Hepatocyte (in vitro differentiated cells): ENCODE results near the gene PLCG1.

ENCODE experiments used
- EZH2 ChIP-seq: fragments of 200-600 bp; sonication (generic); IDR thresholded peaks from 2 replicates; pipeline ENCODE4 v1.6.1; 2016; ENCODE audit warnings: antibody characterized with exemption, mild to moderate bottlenecking, borderline replicate concordance
- EZH2phosphoT487 ChIP-seq: fragments of 200-600 bp; sonication (generic); IDR thresholded peaks from one replicate; pipeline ENCODE4 v1.6.1; 2018; ENCODE audit warnings: antibody characterized with exemption, mild to moderate bottlenecking, low read depth, moderate library complexity; ENCODE audit not compliant: unreplicated experiment, severe bottlenecking
- TF ChIP-seq, protein P1 (sequence below): fragments of 200-600 bp; sonication (generic); IDR thresholded peaks from 2 replicates; pipeline ENCODE4 v1.5.1; 2016; ENCODE audit warnings: antibody characterized with exemption, mild to moderate bottlenecking; ENCODE audit not compliant: poor library complexity

DNA sequence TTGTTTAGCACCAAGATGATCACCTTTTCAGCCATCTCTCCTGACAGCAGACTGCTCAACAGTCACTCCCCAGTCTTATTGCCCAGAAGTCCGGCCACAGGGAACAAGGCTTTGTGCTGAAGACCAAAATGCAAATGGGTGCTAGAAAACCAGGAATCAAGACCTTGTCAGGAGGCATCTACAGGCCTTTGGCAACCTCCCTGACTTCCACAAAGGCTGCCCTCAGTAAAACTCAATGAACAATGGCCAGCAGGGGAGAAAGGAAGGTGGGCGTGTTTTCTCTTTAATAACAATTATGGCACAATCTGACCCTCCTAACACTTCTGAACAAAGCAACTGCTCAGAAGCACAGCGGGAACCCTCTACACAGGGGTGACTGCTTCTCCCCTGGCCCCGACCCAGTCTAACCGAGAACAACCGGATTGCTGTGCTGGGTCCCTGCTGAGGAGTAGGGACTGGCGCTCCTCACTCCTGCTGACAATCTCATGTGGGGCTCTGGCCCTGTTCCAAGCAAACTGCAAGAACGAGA lies 41.6 kb downstream of the PLCG1 start:
- TF ChIP-seq, protein P1, sequence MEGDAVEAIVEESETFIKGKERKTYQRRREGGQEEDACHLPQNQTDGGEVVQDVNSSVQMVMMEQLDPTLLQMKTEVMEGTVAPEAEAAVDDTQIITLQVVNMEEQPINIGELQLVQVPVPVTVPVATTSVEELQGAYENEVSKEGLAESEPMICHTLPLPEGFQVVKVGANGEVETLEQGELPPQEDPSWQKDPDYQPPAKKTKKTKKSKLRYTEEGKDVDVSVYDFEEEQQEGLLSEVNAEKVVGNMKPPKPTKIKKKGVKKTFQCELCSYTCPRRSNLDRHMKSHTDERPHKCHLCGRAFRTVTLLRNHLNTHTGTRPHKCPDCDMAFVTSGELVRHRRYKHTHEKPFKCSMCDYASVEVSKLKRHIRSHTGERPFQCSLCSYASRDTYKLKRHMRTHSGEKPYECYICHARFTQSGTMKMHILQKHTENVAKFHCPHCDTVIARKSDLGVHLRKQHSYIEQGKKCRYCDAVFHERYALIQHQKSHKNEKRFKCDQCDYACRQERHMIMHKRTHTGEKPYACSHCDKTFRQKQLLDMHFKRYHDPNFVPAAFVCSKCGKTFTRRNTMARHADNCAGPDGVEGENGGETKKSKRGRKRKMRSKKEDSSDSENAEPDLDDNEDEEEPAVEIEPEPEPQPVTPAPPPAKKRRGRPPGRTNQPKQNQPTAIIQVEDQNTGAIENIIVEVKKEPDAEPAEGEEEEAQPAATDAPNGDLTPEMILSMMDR, result no peak
- no peak for TF ChIP-seq EZH2
- no peak for TF ChIP-seq EZH2phosphoT487
